ENCODE measurements around the gene PSMC5.
"Not testable (repeated sequence)": the region's sequence is repeated elsewhere in the genome, so short reads cannot be mapped to it uniquely, and the experiment has no call there.

- not testable (repeated sequence) for TF ChIP-seq ZFP3 (CRISPR knock-in tag; IDR thresholded peaks at IDR 0.05); ISL1 (CRISPR knock-in tag; IDR thresholded peaks at IDR 0.05); SNAI2 (CRISPR knock-in tag; IDR thresholded peaks at IDR 0.05); ARNTL (CRISPR knock-in tag; IDR thresholded peaks at IDR 0.05; ENCODE audit: borderline replicate concordance, low read depth); RARB (CRISPR knock-in tag; IDR thresholded peaks at IDR 0.05); POU6F1 (CRISPR knock-in tag; IDR thresholded peaks at IDR 0.05; ENCODE audit: borderline replicate concordance, low read depth)
- TF ChIP-seq, protein P1, sequence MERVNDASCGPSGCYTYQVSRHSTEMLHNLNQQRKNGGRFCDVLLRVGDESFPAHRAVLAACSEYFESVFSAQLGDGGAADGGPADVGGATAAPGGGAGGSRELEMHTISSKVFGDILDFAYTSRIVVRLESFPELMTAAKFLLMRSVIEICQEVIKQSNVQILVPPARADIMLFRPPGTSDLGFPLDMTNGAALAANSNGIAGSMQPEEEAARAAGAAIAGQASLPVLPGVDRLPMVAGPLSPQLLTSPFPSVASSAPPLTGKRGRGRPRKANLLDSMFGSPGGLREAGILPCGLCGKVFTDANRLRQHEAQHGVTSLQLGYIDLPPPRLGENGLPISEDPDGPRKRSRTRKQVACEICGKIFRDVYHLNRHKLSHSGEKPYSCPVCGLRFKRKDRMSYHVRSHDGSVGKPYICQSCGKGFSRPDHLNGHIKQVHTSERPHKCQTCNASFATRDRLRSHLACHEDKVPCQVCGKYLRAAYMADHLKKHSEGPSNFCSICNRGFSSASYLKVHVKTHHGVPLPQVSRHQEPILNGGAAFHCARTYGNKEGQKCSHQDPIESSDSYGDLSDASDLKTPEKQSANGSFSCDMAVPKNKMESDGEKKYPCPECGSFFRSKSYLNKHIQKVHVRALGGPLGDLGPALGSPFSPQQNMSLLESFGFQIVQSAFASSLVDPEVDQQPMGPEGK (CRISPR knock-in tag; IDR thresholded peaks at IDR 0.05; ENCODE audit: borderline replicate concordance), result not testable (repeated sequence)
- TF ChIP-seq, protein P2, sequence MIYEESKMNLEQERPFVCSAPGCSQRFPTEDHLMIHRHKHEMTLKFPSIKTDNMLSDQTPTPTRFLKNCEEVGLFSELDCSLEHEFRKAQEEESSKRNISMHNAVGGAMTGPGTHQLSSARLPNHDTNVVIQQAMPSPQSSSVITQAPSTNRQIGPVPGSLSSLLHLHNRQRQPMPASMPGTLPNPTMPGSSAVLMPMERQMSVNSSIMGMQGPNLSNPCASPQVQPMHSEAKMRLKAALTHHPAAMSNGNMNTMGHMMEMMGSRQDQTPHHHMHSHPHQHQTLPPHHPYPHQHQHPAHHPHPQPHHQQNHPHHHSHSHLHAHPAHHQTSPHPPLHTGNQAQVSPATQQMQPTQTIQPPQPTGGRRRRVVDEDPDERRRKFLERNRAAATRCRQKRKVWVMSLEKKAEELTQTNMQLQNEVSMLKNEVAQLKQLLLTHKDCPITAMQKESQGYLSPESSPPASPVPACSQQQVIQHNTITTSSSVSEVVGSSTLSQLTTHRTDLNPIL (CRISPR knock-in tag; IDR thresholded peaks at IDR 0.05; ENCODE audit: low read depth), result not testable (repeated sequence)
Observed at GRCh38 chr17:63866625-63867024, 39.4 kb downstream of the PSMC5 start.
